Fibroblast of skin of abdomen (primary cell): ENCODE results near the gene NUP93. TPM values are rescaled to one million over a fixed set of nuclear protein-coding genes. Genes with fewer than 3 reads are reported as not detected.
A peak's percentile ranks its signal among the peaks of the same experiment; 100 is the strongest.

Experiments used
- DNase-seq: peaks from one replicate; pipeline ENCODE4 v3.0.0-alpha.2; 2013
- polyA plus RNA-seq, 2 experiments: library from polyadenylated mRNA; unstranded; fragments of 120-200 nt; gene quantifications; one replicate each; pipeline ENCODE4 v1.2.1, GENCODE V29; 2013; ENCODE audit not compliant: insufficient read length in 2 of 2

Gene NUP93
- polyA plus RNA-seq (2013, experiment 1 of 2; ENCODE audit: insufficient read length) = 62.1 TPM
- 63.0 TPM for polyA plus RNA-seq (2013, experiment 2 of 2; ENCODE audit: insufficient read length)

DNA sequence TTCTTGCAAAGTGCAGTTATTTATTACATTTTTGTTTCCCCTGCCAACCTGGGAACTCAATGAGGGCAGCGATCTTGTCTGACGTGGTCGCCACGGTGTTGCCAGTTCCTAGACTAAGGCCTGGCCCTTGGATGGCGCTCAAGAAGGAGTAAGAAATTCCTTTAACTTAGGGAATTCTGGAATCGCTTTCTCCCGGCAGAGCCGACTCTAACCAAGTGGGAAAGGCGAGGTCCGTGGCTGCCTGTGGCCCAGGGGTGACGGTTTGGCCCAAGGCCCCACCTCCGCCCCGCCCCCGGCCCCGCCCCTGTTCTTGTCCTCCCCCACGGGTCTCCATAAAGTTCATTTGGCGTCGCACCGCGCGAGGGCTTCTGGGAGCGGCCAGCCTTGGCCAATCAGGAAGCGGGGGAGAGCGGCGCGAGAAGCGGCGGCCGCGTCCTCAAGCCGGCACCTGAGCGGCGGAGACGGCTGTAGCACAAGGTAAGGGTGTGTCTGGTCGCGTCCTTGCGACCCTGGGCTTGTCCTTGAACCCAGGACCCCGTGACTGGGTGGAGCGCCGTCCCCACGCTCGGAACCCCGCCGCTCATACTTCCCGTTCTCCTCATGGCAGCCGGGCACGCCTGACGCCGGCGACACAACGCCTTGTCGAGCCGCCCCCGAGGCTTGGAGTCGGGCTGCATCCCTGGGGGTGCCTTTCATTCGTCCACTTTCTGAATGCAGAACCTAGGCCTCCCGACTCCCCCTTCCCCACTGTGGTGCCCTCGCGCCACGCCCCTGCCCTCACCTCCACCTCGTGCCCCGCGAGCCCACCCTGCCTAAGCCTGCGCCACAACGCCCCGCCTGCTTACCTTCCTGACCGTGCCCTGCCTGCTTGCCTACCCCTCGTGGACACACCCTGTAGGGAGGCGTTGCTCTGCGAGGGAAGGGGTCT lies at the start of gene NUP93:
NUP93 (plus strand) TSS at position 395 of the 928 bp plus-strand sequence. CDS start 18,119 bp downstream, outside the sequence.
- DNase-seq = peak; percentile 94

DNA sequence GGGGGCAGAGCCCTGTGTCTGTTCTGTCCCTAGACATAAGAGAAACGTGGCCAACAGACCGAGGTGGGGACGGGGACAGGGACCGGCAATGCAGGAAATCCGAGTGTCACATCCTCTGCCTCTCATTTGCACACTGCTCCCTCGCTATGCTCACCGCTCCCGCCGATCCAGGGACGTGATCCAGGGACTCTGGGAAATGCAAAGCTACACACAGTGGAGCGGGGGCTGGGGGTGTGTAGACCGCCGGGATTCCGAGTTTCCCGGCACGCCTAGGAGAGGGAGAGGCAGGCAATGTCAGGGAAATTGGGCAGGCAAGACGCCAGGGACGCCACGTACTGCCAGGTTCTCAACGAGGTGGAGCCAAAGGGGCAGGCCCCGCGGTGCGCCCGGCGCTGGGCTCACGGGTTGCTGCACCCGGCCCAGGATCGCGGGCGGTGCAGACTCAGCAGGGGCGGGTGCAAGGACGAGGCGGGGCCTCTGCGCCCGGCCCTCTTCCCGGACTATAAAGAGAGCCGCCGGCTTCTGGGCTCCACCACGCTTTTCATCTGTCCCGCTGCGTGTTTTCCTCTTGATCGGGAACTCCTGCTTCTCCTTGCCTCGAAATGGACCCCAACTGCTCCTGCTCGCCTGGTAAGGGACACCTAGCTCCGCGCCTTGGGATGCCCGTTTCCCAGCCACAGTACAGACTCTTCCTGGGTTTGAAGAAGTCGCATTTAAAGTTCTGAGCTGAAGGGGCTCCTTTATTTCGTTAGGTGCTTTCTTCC lies 47.8 kb upstream of the NUP93 start, which contains the start of gene MT1X:
MT1X (plus strand) TSS at position 532 of the 764 bp plus-strand sequence; CDS start at position 603, 71 bp downstream.
- peak; percentile 92 for DNase-seq

DNA sequence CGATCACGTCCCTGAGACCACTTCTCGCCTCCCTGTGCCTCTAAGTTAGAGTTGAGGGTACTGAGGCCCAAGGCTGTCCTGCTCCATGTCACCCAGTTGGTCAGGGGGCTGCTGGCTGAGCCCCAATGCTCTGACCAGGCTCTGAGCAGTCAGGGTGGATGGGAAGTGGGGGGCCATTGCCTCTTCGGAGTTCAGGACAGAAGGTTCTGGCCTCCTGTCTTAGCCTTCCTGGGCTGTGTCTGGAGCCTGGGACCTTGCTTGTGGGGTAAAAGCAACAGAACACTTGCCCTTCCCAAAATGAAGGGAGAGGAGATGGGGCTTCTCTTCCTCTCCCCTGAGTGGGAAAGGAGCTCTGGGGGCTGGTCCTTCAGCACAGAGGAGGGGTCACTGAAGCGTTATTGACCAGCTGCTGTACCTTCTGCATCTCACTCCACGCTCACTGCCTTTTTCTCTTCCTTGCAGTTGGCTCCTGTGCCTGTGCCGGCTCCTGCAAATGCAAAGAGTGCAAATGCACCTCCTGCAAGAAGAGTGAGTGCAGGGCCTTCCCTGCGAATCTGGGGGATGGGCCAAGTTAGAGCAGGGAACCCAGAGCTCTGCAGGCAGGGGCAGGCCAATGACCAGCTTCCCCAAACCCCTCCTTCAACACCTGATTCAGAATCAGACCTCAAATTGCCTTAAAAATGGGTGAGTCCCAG lies 47.1 kb upstream of the NUP93 start:
- no peak for DNase-seq

DNA sequence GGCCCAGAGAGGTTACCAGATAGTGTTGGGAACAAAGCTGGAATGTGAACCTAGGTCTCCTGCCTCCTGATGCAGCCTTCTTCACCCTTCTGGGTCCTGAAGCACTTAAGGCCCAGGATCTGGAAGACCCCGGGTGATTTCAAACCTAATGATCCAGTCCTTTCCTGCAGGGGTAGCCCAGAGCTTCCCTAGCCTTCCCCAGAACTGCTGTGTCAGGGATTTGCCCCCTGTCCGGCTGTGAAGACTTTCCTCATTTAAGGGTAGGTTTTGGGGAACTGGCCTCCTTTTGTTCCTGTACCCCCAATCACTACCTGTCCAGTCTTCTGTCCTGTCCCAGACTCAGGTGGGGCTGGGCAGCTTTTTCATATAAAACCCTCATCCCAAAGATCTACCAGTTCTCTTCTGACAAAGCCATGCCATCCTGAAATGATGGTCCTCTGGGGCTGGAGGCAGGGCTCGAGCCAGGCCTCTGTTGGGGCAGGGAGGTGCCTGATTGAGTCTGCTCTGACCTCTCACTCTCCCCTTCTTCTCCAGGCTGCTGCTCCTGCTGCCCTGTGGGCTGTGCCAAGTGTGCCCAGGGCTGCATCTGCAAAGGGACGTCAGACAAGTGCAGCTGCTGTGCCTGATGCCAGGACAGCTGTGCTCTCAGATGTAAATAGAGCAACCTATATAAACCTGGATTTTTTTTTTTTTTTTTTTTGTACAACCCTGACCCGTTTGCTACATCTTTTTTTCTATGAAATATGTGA lies 46.3 kb upstream of the NUP93 start:
- DNase-seq = no peak

DNA sequence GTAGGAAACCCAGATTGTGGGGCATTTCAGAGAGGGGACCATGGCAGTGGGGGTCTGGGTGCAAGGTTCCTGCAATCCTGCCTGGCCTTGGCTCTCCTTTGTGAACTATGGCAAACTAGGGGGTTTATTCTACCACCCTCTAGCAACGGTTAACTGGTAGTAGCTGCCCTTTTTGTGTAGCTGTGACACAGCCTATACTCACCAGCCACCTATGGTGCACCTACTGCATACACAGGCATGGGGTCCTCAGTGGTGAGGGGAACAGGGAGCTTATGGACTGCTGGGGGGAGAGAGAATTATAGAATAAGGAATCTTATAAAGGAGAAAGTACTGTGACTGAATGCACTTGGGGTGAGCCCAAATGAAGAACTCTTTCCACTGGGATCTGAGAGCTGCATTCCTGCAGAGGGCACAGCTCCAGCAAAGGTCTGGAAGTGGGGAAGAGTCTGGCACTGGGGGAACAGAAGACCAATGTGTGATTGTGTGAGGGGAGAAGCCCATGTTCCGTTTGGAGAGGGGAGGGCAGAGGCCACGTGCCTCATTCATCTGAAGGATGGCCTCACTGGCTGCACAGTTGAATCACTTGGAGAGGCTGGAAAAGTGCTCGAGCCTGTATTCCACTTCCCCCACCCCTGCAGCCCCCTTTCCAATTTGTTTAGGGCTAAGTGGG lies 45.5 kb upstream of the NUP93 start:
- DNase-seq = no peak

DNA sequence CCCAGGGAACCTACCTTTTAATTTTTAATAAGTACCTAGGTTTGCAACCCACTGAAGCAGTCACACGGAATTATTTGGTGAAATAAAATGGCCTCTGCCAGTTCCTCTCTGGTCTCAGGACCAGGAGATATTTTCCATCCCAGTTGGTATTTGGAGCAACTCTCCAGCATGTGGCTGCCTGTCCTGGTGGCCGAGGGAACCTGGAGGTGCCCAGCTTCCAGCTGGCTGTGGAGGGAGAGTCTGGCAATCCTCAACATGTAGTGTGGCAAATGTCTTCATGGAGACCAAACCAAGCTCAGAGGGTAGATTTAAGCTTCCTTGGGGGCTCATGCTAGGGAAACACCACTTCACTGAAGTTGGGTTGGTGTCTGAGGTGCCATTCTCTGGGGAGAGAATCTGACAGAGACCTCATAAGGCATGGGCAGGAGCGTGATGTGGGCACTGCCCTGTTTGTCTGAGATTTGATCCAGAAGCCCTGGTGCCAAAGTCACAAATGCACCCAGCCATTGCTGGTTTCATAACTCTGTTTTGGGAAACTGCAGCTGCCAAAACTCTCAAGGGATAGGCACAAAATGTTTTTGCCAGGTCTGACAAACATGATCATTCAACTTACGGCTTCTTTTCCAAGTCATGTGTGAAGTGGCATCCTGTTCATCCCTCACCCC lies 44.9 kb upstream of the NUP93 start:
- DNase-seq = no peak

DNA sequence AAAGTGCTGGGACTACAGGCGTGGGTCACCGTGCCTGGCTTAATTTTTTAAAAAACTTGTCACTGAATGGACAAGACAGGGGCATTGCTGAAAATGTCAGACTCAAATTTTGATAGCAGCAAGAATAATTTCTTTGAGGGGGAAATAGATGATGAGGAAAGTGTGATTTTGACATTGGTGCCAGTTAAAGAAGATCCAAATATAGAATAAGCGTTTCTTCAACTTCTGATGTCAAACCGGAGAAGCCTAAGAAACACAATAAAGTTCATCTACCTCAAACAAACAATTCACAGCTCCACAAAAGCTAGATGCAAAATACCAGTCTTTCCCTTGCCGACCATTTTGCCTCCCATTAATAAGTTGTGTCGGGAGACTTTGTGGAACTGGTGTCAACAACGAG lies 43.2 kb upstream of the NUP93 start:
- no peak for DNase-seq

DNA sequence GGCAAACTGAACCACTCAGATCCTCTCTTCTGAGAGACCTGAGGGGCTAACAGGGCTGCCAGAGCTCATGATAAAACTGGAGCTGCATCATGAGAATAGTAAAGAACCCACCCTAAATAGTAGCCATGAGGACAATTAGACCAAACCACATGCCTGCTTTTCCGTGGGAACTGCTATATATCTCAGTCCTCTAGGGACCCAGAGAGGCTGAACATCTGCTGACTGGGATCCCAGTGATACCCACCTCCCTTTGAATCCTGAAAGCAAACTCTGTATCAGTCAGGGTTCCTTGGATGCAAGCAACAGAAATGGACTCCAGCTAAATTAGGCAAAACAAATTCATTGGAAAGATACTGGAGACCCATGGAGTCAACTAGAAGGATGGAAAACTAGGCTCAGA lies 41.2 kb upstream of the NUP93 start:
- DNase-seq = no peak

DNA sequence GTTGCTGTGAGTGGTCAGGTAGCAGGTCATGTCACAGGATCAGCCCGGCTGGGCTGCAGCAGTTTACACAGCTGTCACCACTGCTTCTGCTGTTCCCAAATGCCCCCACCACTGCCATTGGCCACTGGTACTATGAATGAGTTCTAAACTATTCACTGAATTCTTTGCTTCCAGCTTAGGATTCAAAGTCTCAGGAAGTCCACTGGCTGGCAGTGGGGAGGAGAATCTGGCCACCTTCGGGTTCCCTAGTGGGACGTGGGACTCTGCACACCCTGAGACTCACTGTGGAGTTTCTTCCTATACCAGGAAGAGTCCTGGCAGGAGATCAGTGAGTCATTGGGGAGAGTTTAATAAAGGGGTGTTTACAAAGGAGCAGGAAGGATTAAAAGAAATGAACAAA lies 40.8 kb upstream of the NUP93 start:
- DNase-seq = no peak

DNA sequence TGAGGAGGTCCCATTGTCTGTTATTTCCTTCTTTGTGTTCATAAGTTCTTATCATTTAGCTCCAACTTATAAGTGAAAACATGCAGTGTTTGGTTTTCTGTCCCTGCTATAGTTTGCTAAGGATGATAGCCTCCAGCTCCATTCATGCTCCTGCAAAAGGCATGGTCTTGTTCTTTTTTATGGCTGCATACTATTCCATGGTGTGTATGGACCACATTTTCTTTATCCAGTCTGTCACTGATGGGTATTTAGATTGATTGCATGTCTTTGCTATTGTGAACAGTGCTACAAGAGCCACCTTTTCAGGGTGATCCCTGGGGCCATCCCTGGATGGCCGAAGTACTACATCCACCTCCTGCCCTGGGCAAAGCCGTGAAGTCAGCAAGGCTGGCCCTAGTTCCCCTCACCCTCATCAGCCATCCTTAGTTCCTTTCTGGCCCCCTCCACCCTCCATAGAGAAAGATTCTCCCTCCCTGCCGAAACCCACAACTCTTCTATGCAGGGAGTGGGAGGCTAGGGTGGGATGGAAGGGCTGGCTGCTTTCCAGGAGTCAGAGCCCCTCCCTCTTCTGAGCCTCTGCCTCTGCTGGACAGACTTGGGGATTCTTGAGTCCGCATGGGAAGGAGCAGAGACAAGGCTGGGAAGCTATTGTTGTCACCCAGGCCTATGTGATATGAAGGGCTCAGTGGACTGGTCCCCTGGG lies 39.4 kb upstream of the NUP93 start:
- no peak for DNase-seq

DNA sequence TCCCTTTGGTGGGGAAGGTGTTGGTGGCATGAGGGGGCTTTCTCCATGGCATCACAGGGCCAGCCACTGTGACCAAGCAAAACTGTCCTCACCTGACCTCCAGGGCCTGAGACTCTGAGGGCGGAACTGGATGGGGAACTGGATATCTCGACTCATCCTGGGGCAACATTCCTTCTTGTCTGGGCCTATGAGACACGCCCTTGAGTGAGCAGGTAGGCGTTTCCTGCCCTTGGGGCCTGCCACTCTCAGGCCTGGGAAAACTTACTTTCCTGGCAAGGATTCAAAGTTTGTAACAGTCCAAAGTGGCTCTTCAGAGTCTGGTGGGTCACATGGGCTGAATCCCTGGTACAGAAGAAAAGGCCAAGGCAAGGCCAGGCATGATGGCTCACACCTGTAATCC lies 38.0 kb upstream of the NUP93 start:
- DNase-seq = no peak

DNA sequence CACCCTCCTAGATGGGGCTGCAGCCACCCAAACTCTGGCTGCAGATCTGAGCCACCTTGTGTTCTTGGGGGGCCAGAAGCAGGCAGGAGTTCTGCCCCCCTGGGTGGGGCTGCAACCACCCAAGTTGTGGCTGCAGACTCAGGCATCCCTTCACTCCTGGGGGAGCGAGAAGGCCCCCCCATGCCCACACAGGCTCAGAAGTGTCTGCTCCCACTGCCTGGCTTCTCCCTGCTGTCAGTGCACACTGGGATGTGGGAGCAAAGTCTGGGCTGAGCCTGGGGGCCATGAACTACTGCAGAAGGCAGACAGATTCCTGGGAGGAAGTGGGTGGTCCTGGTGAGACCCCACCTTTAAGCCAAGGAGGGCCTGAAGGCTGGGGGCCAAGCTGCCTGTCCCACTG lies 34.7 kb upstream of the NUP93 start:
- DNase-seq = no peak

DNA sequence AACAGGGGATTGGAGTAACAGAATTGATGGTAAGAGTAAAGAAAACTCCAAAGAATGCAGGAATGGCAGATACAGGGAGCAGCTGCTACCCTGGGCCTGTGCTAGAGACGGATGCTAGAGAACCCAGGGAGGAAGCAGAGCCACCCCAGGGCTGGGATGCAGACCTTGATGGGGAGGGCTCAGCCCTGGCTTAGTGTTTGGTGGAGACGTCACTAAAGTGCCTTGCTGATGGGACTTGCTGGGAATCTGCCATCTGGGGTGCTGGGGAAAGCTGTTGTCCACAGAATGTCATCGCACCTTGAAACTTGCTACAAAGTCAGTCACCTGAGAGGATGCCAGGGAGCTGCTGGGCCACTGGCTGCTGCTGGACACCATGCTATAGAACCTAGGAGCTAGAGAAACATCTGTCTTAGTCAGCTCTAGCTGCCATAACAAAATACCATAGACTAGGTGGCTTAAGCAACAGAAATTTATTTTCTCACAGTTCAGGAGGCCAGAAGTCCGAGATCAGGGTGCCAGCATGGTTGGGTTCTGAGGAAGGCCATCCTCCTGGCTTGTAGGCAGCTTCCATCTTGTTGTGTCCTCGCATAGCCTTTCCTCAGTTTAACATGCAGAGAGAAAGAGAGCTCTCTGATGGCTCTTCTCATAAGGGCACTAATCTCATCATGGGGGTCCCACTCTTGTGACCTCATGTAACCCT lies 32.3 kb upstream of the NUP93 start:
- DNase-seq = no peak

DNA sequence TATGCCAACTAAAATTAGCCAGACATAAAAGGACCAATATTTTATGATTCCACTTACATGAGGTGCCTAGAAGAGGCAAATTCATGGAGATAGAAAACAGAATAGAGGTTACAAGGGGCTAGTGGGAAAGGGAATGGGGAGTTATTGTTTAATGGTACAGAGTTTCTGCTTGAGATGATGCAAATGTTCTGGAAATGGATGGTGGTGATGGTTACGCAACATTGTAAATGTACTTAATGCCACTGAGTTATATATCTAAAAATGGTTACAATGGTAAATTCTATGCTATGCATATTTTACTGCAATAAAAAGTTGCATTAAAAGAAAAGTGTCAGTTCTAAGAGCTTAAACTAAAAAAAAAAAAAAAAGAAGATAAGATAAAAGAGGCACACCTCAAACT lies 29.7 kb upstream of the NUP93 start:
- no peak for DNase-seq

DNA sequence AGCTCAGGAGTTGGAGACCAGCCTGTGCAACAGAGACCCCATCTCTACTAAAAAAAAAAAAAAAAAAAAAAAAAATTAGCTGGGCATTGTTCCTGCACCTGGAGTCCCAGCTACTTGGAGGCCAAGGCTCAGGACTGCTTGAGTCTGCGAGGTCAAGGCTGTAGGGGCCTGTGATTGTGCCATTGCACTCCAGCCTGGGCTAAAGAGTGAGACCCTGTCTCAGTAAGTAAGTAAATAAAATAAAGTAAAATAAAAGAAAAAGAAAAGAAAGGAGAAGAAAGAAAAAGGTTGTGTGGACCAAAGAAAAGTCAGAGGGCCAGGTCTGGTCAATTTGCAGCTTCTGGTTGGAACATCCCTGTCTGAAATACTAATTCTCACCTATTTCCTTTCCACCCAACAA lies 29.3 kb upstream of the NUP93 start:
- DNase-seq = no peak

DNA sequence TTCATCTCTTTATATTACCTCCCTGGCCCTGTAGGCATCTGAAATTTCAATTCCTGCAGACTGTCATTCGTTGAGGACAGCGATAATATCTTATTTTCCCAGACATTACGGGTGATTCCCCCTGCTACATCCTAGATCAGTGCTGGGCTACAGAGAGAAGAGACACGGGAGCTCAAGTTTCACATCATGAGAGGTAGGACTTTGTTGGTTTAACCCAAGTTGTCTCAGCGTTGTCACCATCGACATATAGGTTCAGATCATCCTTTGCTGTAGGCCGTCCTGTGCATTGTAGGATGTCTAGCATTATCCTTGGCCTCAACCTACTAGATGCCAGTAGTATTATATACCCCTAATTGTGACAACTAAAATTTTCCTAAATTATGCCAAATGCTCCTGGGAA lies 28.4 kb upstream of the NUP93 start:
- DNase-seq = no peak

DNA sequence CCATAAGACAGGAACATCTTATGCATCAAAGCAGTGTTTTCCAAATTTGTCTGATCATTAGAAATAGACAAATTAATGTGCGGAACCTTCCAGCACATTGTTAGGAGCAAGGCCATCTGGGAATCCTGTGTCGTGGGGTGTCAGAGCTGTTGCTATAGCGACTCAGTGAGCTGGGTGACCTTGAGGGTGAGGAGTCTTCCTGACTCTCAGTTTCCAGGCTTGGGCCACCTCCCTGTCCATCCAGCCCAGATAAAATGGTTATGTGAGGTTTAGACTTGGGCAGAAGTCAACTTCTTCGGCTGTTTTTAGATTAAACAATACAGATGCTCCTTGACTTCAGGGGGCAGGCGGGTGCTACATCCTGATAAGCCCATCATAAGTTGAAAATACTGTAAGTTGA lies 27.1 kb upstream of the NUP93 start:
- no peak for DNase-seq

DNA sequence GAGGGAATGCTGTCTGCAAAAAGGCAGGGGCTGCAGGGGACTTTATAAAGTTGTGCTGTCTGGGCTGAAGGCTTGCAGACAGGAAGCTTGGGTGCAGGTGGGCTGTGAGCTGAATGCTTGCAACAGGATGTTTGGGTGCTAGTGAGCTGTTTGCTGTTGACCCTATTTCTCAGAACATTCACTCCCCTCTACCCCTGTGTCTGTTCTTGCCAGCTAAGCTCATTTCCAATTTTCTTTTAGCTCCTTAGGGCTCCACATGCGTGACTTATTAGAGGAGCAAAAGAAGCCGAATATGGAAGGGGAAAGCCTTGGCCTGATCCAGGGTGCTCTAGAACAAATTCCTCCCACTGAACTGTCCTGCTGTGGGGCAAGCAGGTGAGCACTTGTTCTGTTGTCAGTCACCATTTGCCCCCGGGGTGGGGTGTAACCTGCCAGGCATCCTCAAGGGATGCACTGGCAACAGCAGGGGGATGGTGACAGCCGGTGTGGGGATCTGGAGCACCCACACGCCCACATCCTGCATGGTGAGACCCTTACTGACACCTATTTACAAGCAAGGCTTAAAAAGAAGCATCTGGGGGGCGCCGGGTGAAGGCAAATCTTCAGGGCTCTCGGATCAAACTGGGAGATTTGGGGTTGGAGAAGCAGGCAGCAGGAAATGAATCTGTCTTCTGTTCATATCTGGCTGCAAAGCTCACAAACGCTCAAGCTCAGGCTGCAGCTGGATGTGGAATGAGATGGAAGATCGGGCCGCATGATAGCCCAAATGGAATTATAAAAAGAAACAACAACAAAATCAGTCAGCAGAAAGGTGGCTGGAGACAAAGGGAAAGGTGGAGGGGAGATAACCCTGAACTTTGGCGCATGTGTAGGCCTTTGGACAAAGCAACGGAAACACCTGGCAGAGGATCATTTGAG lies 21.1 kb upstream of the NUP93 start:
- DNase-seq = no peak
